Trophoblast cell (in vitro differentiated cells and primary cell): ENCODE data around the gene TSHZ3.

Experiments
- DNase-seq, 2 donors: peaks; one replicate each; pipeline ENCODE4 v3.0.0-alpha.2; 2016
- H2AFZ ChIP-seq: 2 replicates; pipeline ENCODE4 v1.6.1; 2013; ENCODE audit warnings: low read length, moderate library complexity, mild to moderate bottlenecking; ENCODE audit not compliant: insufficient read depth, poor library complexity
- H2AK5ac ChIP-seq: 2 replicates; pipeline ENCODE4 v1.6.1; 2013; ENCODE audit warnings: mild to moderate bottlenecking, low read length
- H2BK120ac ChIP-seq: 2 replicates; pipeline ENCODE4 v1.6.1; 2013; ENCODE audit warnings: low read length, mild to moderate bottlenecking, moderate library complexity; ENCODE audit not compliant: insufficient read depth, poor library complexity
- H2BK12ac ChIP-seq: 2 replicates; pipeline ENCODE4 v1.6.1; 2013; ENCODE audit warnings: mild to moderate bottlenecking, low read length, moderate library complexity
- H2BK5ac ChIP-seq: 2 replicates; pipeline ENCODE4 v1.6.1; 2013; ENCODE audit warnings: low read length, low read depth, moderate library complexity, mild to moderate bottlenecking; ENCODE audit not compliant: poor library complexity
- H3K14ac ChIP-seq: 2 replicates; pipeline ENCODE4 v1.6.1; 2013; ENCODE audit warnings: mild to moderate bottlenecking, low read length
- H3K18ac ChIP-seq: 2 replicates; pipeline ENCODE4 v1.6.1; 2013; ENCODE audit warnings: mild to moderate bottlenecking, low read length
- H3K23ac ChIP-seq: 2 replicates; pipeline ENCODE4 v1.6.1; 2013; ENCODE audit warnings: low read length
- H3K27ac ChIP-seq: 2 replicates; pipeline ENCODE4 v1.5.1; 2013; ENCODE audit warnings: low read depth, mild to moderate bottlenecking, inconsistent platforms, low read length, moderate library complexity
- H3K27me3 ChIP-seq: 2 replicates; pipeline ENCODE4 v1.6.1; 2013; ENCODE audit warnings: inconsistent platforms, mild to moderate bottlenecking, low read length, moderate library complexity; ENCODE audit not compliant: insufficient read depth
- H3K36me3 ChIP-seq, 2 experiments: 1 replicate in 1 of 2; 2 replicates in 1 of 2; pipeline ENCODE4 v1.6.1; 2013; ENCODE audit warnings: low read length in 2 of 2, mild to moderate bottlenecking in 2 of 2, moderate library complexity in 1 of 2; ENCODE audit not compliant: insufficient read depth in 2 of 2, control insufficient read depth in 1 of 2
- H3K4ac ChIP-seq: 2 replicates; pipeline ENCODE4 v1.6.1; 2013; ENCODE audit warnings: low read depth, mild to moderate bottlenecking, low read length, moderate library complexity
- H3K4me1 ChIP-seq, 2 experiments: 1 replicate in 1 of 2; 2 replicates in 1 of 2; pipeline ENCODE4 v1.6.1; 2013; ENCODE audit warnings: low read length in 2 of 2, mild to moderate bottlenecking in 2 of 2, moderate library complexity in 1 of 2; ENCODE audit not compliant: insufficient read depth in 2 of 2, control insufficient read depth in 1 of 2
- H3K4me2 ChIP-seq: 2 replicates; pipeline ENCODE4 v1.6.1; 2013; ENCODE audit warnings: inconsistent platforms, mild to moderate bottlenecking, low read length, moderate library complexity
- H3K4me3 ChIP-seq: 2 replicates; pipeline ENCODE4 v1.5.1; 2013; ENCODE audit warnings: mild to moderate bottlenecking, low read depth, low read length, inconsistent platforms
- H3K79me1 ChIP-seq: one replicate; pipeline ENCODE4 v1.6.1; 2013; ENCODE audit warnings: low read length
- H3K79me2 ChIP-seq: 2 replicates; pipeline ENCODE4 v1.6.1; 2013; ENCODE audit warnings: low read length, mild to moderate bottlenecking; ENCODE audit not compliant: control insufficient read depth, insufficient read depth, poor library complexity
- H3K9ac ChIP-seq: 2 replicates; pipeline ENCODE4 v1.6.1; 2013; ENCODE audit warnings: mild to moderate bottlenecking, low read length
- H3K9me3 ChIP-seq: 2 replicates; pipeline ENCODE4 v1.6.1; 2013; ENCODE audit warnings: low read depth, mild to moderate bottlenecking, control low read depth, inconsistent platforms, low read length; ENCODE audit not compliant: insufficient read depth
- H4K12ac ChIP-seq: 2 replicates; pipeline ENCODE4 v1.6.1; 2013; ENCODE audit warnings: low read depth, mild to moderate bottlenecking, low read length, moderate library complexity
- H4K8ac ChIP-seq: 2 replicates; pipeline ENCODE4 v1.6.1; 2013; ENCODE audit warnings: low read depth, mild to moderate bottlenecking, low read length, moderate library complexity
- H4K91ac ChIP-seq: one replicate; pipeline ENCODE4 v1.6.1; 2013; ENCODE audit warnings: low read depth, mild to moderate bottlenecking, low read length, moderate library complexity
- WGBS: extraction: QIAGEN DNeasy Blood & Tissue Kit; methylation state at CpG from one replicate; pipeline ENCODE4 v1.1.7; 2013; ENCODE audit warnings: missing lambda C conversion rate; ENCODE audit not compliant: insufficient read length, insufficient coverage; ENCODE audit errors: extremely low coverage; 5-methylcytosine and 5-hydroxymethylcytosine counted together

The TSHZ3 gene

DNA sequence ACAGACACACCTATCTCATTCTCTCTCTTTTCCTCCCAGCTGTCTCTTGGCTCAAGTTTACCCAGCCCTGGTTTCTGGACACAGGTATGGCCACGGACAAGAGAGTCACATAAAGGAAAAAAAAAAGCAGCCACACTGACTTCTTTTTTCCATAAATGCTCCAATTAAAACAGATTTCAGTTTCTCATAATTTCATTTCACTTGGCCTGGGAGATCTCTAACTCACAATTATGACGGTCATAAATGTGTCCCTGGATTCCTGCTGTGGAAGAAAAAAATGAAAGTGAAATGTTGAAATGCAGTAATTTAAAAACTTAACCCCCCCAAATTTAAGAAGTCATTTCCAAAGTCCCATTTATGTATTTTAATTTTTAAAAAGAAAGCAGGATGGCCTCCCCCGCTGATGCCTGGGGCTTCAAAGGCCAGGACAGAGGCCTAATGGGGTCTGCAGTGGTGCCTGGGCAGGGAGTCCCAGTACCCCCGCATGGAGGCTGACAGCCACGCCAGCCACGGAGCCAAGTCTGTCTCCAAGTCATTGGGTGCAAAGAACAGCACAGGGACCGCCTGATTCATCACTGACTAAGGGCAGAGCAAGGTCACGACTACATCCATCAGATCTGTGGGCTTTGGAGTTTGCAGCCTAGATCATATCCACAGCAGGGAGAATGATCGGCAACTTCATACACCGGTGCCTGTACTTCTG lies 79.7 kb downstream of the TSHZ3 start:
- Histone ChIP-seq H3K4me1 (no peaks in the 10 kb centered on the region), H4K91ac (no peak overlapping the region), H3K4me2 (no peak overlapping the region), H2AK5ac (no peak overlapping the region), H3K27me3 (no peaks in the 10 kb centered on the region), H3K79me1 (no peaks in the 10 kb centered on the region), H3K18ac (no peak overlapping the region), H3K27ac (no peak overlapping the region), H3K9ac (no peak overlapping the region), H3K79me2 (no peaks in the 10 kb centered on the region), H3K14ac (no peak overlapping the region), H4K12ac (no peak overlapping the region), H3K4me3 (no peak overlapping the region), H3K36me3 (no peaks in the 10 kb centered on the region), H2BK12ac (no peak overlapping the region), H3K4ac (no peak overlapping the region), H2BK5ac (no peak overlapping the region), H4K8ac (no peak overlapping the region), H2BK120ac (no peak overlapping the region), H3K9me3 (no peaks in the 10 kb centered on the region), H3K23ac (no peak overlapping the region), H2AFZ (no peak overlapping the region)
- WGBS: no CpG with 5 or more reads among the region's 10 CpGs
- no peak for DNase-seq

GRCh38 chr19:31268751-31269383 lies 80.4 kb downstream of the TSHZ3 start:
- no peaks in the 10 kb centered on the region for H3K9me3 ChIP-seq
- H3K18ac ChIP-seq: no peak overlapping the region
- no peaks in the 10 kb centered on the region for H3K27me3 ChIP-seq
- H3K36me3 ChIP-seq: no peaks in the 10 kb centered on the region
- no peak overlapping the region for H4K91ac ChIP-seq
- no peaks in the 10 kb centered on the region for H3K4me1 ChIP-seq
- H3K23ac ChIP-seq: no peak overlapping the region
- no peak overlapping the region for H2BK5ac ChIP-seq
- no CpG with 5 or more reads among the region's 15 CpGs for WGBS
- no peak overlapping the region for H3K9ac ChIP-seq
- H3K79me1 ChIP-seq: no peaks in the 10 kb centered on the region
- H4K12ac ChIP-seq: no peak overlapping the region
- no peak overlapping the region for H2AFZ ChIP-seq
- H4K8ac ChIP-seq: no peak overlapping the region
- no peak overlapping the region for H3K4me3 ChIP-seq
- H2BK120ac ChIP-seq: no peak overlapping the region
- H3K79me2 ChIP-seq: no peaks in the 10 kb centered on the region
- no peak for DNase-seq
- no peak overlapping the region for H3K14ac ChIP-seq
- no peak overlapping the region for H3K4ac ChIP-seq
- H2BK12ac ChIP-seq: no peak overlapping the region
- no peak overlapping the region for H2AK5ac ChIP-seq
- no peak overlapping the region for H3K27ac ChIP-seq
- no peak overlapping the region for H3K4me2 ChIP-seq

DNA sequence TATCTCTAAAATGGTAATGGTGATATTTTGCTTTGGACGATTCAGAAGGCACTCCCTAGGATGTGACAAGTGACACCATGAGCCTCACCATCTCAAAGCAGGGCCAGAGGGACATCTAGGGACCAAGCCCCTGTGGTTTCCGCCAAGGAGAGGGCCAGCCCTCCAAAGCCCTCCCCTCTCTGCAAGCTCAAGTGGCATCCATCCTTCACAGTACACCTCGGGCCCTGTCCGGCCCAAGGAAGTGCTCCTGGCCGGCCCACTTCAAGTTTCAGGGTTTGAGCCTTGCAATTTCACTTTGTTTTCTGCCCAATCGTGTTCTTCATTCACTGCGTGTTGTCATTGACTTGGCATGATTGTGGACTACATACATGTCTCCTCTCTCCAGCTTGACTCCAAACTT lies 82.5 kb downstream of the TSHZ3 start:
- H3K27me3 ChIP-seq: no peaks in the 10 kb centered on the region
- no peak overlapping the region for H2AK5ac ChIP-seq
- no CpG with 5 or more reads among the region's 7 CpGs for WGBS
- no peak overlapping the region for H3K23ac ChIP-seq
- no peak overlapping the region for H2BK5ac ChIP-seq
- H4K8ac ChIP-seq: no peak overlapping the region
- H4K91ac ChIP-seq: no peak overlapping the region
- H3K4ac ChIP-seq: no peak overlapping the region
- no peak overlapping the region for H2BK120ac ChIP-seq
- H3K4me2 ChIP-seq: no peak overlapping the region
- H3K79me2 ChIP-seq: no peaks in the 10 kb centered on the region
- H2AFZ ChIP-seq: no peak overlapping the region
- no peak overlapping the region for H4K12ac ChIP-seq
- H2BK12ac ChIP-seq: no peak overlapping the region
- no peak overlapping the region for H3K18ac ChIP-seq
- H3K79me1 ChIP-seq: no peaks in the 10 kb centered on the region
- no peak for DNase-seq
- no peaks in the 10 kb centered on the region for H3K9me3 ChIP-seq
- no peak overlapping the region for H3K27ac ChIP-seq
- no peak overlapping the region for H3K14ac ChIP-seq
- no peaks in the 10 kb centered on the region for H3K4me1 ChIP-seq
- H3K36me3 ChIP-seq: no peaks in the 10 kb centered on the region
- no peak overlapping the region for H3K9ac ChIP-seq
- no peak overlapping the region for H3K4me3 ChIP-seq

DNA sequence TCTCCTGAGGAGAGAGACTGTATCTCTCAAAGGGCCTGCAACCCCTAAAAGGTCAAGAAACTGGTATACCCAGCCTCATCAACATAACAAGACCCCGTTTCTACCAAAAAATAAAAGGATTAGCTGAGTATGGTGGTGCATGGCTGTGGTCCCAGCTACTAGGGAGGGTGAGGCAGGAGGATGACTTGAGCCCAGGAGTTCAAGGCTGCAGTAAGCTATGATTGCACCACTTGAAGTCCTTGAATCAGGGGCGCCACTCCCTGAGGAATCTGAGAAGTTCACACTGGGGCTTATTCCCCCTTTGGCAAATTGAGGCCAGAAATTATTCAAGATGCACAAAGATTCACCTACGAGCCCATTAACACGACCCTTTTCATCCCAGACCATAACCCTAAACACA lies 83.0 kb downstream of the TSHZ3 start:
- Histone ChIP-seq H3K9me3 (no peaks in the 10 kb centered on the region), H4K12ac (no peak overlapping the region), H3K23ac (no peak overlapping the region), H3K4ac (no peak overlapping the region), H2BK120ac (no peak overlapping the region), H3K4me3 (no peak overlapping the region), H3K4me1 (no peaks in the 10 kb centered on the region), H4K8ac (no peak overlapping the region), H3K79me1 (no peaks in the 10 kb centered on the region), H2BK5ac (no peak overlapping the region), H3K9ac (no peak overlapping the region), H3K36me3 (no peaks in the 10 kb centered on the region), H3K18ac (no peak overlapping the region), H3K27ac (no peak overlapping the region), H2AK5ac (no peak overlapping the region), H3K4me2 (no peak overlapping the region), H3K27me3 (no peaks in the 10 kb centered on the region), H4K91ac (no peak overlapping the region), H3K79me2 (no peaks in the 10 kb centered on the region), H2AFZ (no peak overlapping the region), H2BK12ac (no peak overlapping the region), H3K14ac (no peak overlapping the region)
- WGBS: no CpG with 5 or more reads among the region's 4 CpGs
- no peak for DNase-seq
